Putamen (tissue), 1 donor: ENCODE results near the gene DDTL.
"Not testable (repeated sequence)": the region's sequence is repeated elsewhere in the genome, so short reads cannot be mapped to it uniquely, and the experiment has no call there.

Source experiments
- DNase-seq: peaks from one replicate; pipeline ENCODE4 v3.0.0-alpha.2; 2016; ENCODE audit warnings: low spot score

DDTL gene

GRCh38 chr22:23970201-23970641 lies 3.5 kb downstream of the DDTL start:
- DNase-seq = no peak

- no peak for DNase-seq
These were observed 4.3 kb downstream of the DDTL start for GRCh38 chr22:23970816-23971486.

GRCh38 chr22:23971927-23972326 lies 5.2 kb downstream of the DDTL start:
- DNase-seq = not testable (repeated sequence)

- DNase-seq = not testable (repeated sequence)
These were observed 7.7 kb downstream of the DDTL start, which contains the start of gene DDT for GRCh38 chr22:23974345-23974744. Gene DDT, minus strand, starts transcription at chr22:23974441. Its CDS starts 27 bp downstream, at chr22:23974414.

- DNase-seq = not testable (repeated sequence)
These were observed 8.2 kb downstream of the DDTL start for GRCh38 chr22:23974836-23975352.

- not testable (repeated sequence) for DNase-seq
These were observed 10.6 kb downstream of the DDTL start for GRCh38 chr22:23977304-23977703.

GRCh38 chr22:23979557-23980240 lies 13.0 kb downstream of the DDTL start, which contains the start of gene GSTT2:
Gene GSTT2, plus strand, starts transcription at chr22:23980134.
- not testable (repeated sequence) for DNase-seq

GRCh38 chr22:23980567-23980966 lies 13.9 kb downstream of the DDTL start:
- not testable (repeated sequence) for DNase-seq

GRCh38 chr22:23984430-23984829 lies 17.7 kb downstream of the DDTL start:
- DNase-seq = peak; percentile 22

- not testable (repeated sequence) for DNase-seq
These were observed 19.4 kb downstream of the DDTL start for GRCh38 chr22:23986089-23986488.

GRCh38 chr22:23986538-23987178 lies 20.0 kb downstream of the DDTL start:
- not testable (repeated sequence) for DNase-seq

GRCh38 chr22:23989583-23990244 lies 23.0 kb downstream of the DDTL start:
- DNase-seq = not testable (repeated sequence)

- not testable (repeated sequence) for DNase-seq
These were observed 26.4 kb downstream of the DDTL start for GRCh38 chr22:23993080-23993479.

- not testable (repeated sequence) for DNase-seq
These were observed 27.0 kb downstream of the DDTL start for GRCh38 chr22:23993581-23994177.

GRCh38 chr22:23997092-23997491 lies 30.4 kb downstream of the DDTL start:
- DNase-seq = no peak

- DNase-seq = not testable (repeated sequence)
These were observed 33.1 kb downstream of the DDTL start for GRCh38 chr22:23999779-24000178.

- no peak for DNase-seq
These were observed 34.6 kb downstream of the DDTL start for GRCh38 chr22:24001314-24001713.

- DNase-seq = no peak
These were observed 35.6 kb downstream of the DDTL start for GRCh38 chr22:24002272-24002671.

GRCh38 chr22:24002851-24003250 lies 36.2 kb downstream of the DDTL start:
- no peak for DNase-seq

GRCh38 chr22:24003887-24004286 lies 37.2 kb downstream of the DDTL start:
- no peak for DNase-seq

- no peak for DNase-seq
These were observed 38.5 kb downstream of the DDTL start, which contains the start of gene GSTT4 for GRCh38 chr22:24005201-24005600. Gene GSTT4, minus strand, starts transcription at chr22:24005453. Its CDS starts 97 bp downstream, at chr22:24005356.
